Loucy (cell line): ENCODE measurements around the gene DRAXIN.

Experiments used
- EZH2phosphoT487 ChIP-seq: fragments of 200-600 bp; IDR thresholded peaks from 2 replicates; pipeline ENCODE4 v1.6.1; 2018; ENCODE audit warnings: antibody characterized with exemption, mild to moderate bottlenecking, moderate library complexity, borderline replicate concordance
- TF ChIP-seq, protein P1 (sequence below): fragments of 200-600 bp; sonication (generic); conservative IDR thresholded peaks from 2 replicates; pipeline ENCODE4 v1.5.1; 2014; ENCODE audit warnings: mild to moderate bottlenecking, antibody characterized with exemption, low read length

DNA sequence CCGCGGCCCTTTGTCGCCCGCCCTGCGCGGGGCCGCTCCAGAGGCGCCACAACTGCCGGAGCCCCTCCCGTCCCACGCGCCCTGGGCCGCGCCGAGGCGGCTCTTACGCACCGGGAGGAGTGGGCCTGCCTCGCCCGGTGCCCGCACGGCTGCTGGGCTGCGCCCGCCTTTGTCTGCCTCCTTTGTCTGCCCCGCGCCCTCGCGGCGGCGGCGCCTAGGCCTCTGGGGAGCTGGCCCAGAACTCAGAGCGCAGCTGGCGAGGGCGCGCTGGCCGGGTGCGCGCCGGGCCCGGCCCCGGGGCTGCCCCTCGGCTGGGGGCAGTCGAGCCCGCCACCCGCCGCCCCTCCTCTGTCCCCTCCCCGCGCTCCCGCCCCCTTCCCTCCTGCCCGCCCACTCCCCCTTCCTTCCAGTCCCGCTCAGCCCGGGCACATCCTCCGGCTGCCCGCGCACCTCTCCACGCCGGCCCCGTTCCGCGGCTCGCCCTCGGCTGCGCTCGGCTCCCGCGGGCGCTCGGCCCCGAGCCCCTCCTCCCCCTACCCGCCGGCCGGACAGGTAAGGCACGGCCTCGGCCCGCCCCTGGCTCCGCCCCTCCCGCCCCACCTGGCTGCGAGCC, at the start of gene DRAXIN:
- TF ChIP-seq, protein P1, sequence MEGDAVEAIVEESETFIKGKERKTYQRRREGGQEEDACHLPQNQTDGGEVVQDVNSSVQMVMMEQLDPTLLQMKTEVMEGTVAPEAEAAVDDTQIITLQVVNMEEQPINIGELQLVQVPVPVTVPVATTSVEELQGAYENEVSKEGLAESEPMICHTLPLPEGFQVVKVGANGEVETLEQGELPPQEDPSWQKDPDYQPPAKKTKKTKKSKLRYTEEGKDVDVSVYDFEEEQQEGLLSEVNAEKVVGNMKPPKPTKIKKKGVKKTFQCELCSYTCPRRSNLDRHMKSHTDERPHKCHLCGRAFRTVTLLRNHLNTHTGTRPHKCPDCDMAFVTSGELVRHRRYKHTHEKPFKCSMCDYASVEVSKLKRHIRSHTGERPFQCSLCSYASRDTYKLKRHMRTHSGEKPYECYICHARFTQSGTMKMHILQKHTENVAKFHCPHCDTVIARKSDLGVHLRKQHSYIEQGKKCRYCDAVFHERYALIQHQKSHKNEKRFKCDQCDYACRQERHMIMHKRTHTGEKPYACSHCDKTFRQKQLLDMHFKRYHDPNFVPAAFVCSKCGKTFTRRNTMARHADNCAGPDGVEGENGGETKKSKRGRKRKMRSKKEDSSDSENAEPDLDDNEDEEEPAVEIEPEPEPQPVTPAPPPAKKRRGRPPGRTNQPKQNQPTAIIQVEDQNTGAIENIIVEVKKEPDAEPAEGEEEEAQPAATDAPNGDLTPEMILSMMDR = no peak
- no peak for TF ChIP-seq EZH2phosphoT487
